Activated CD8-positive, alpha-beta T cell treated with anti-CD3 and anti-CD28 coated beads, Interleukin-2, amount 10 ng/mL, durations not matched to agents 7 days and 5 days (primary cell): ENCODE measurements around the gene DRGX. TPM values are rescaled to one million over a fixed set of nuclear protein-coding genes. Genes with fewer than 3 reads are reported as not detected.
A peak's percentile ranks its signal among the peaks of the same experiment; 100 is the strongest.

Experiments
- ATAC-seq: fragments of 150-1000 bp; cut with Tn5 transposase; one replicate; pipeline ENCODE4 v1.10.0; 2021; ENCODE audit warnings: moderate library complexity
- CTCF ChIA-PET: fragments of 350-600 bp; sonication (Branson Sonifier 250); formaldehyde crosslinking; loops from one replicate; lab custom pipeline; 2021; ENCODE audit warnings: antibody characterized with exemption; lab: Charles Lee
- POLR2A ChIA-PET: fragments of 350-600 bp; sonication (Branson Sonifier 250); formaldehyde crosslinking; loops from one replicate; lab custom pipeline; 2021; ENCODE audit warnings: antibody characterized with exemption; lab: Charles Lee
- DNase-seq: peaks from one replicate; pipeline ENCODE4 v3.0.0-alpha.2; 2020
- H3K27ac Mint-ChIP-seq: one replicate; pipeline ENCODE4 v1.8.0; 2021; ENCODE audit warnings: mild to moderate bottlenecking, mixed read lengths
- H3K27me3 Mint-ChIP-seq: one replicate; pipeline ENCODE4 v1.8.0; 2021; ENCODE audit warnings: low read depth, mixed read lengths
- H3K36me3 Mint-ChIP-seq: one replicate; pipeline ENCODE4 v1.8.0; 2021; ENCODE audit warnings: low read depth, mixed read lengths
- H3K4me1 Mint-ChIP-seq: one replicate; pipeline ENCODE4 v1.8.0; 2021; ENCODE audit warnings: low read depth, mixed read lengths
- H3K4me3 Mint-ChIP-seq: one replicate; pipeline ENCODE4 v1.8.0; 2021; ENCODE audit warnings: mild to moderate bottlenecking, mixed read lengths
- H3K9me3 Mint-ChIP-seq: one replicate; pipeline ENCODE4 v1.8.0; 2022; ENCODE audit warnings: mixed read lengths; ENCODE audit not compliant: insufficient read depth
- total RNA-seq, 2 experiments: library from RNA; stranded (reverse); gene quantifications; one replicate each; pipeline ENCODE4 v1.2.3, GENCODE V29; 2021

The DRGX gene
- total RNA-seq, 2 experiments from 2014 or later, result not detected

DNA sequence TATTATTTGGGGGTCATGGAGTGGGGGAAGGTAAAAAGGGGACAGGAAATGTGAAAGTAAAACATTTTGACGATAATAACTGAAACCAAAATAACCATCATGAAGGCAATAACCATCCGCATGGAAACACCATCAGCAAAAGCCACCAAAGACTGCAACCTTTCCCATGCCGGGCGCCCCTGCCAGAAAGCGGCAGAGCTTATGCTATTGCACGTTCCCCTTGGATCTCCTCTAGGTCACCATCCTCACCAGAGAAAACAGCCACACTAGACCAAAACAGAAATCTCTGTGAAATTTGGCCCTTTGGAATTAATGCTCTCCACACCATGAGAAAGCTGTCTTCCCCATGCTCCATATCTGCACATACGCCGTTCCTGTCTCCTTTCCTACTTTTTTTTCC is 31.1 kb downstream of the DRGX start:
- H3K4me1 Mint-ChIP-seq, result no peaks in the 10 kb centered on the region
- peaks cover 10% of the 10 kb centered on the region for H3K27me3 Mint-ChIP-seq
- ChIA-PET POLR2A (interaction anchor here (0.7 kb wide), 1 partner anchor 63 kb away, joined by 3 read pairs; no protein-coding TSS in a partner anchor), CTCF (no interaction called here)
- ATAC-seq, result no peak
- H3K9me3 Mint-ChIP-seq, result no peaks in the 10 kb centered on the region
- no peaks in the 10 kb centered on the region for H3K36me3 Mint-ChIP-seq
- no peak for DNase-seq
- no peak overlapping the region for H3K27ac Mint-ChIP-seq
- H3K4me3 Mint-ChIP-seq, result no peak overlapping the region

DNA sequence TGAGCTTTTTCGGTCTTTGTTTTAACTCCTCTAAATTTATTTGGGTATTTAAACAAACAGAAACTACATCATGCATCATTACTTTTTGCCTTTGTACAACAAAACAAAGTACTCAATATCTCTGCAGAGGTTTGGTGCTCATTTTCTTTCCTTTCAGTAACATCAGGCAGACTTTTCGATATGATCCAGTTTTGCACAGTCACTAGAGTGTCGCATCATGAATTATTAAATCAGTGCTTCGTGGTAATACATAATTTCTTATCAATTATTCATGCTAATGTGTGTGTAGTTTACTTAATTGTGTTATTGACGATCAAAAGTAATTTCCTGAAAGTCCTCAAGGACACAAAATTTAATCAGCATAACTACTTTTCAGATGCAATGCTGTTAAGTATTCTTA is 31.8 kb downstream of the DRGX start:
- H3K27ac Mint-ChIP-seq, result no peak overlapping the region
- no peak for ATAC-seq
- no peaks in the 10 kb centered on the region for H3K9me3 Mint-ChIP-seq
- H3K4me1 Mint-ChIP-seq, result no peaks in the 10 kb centered on the region
- peaks cover 10% of the 10 kb centered on the region for H3K27me3 Mint-ChIP-seq
- POLR2A ChIA-PET, result no interaction called here
- H3K4me3 Mint-ChIP-seq, result no peak overlapping the region
- CTCF ChIA-PET, result no interaction called here
- DNase-seq, result no peak
- H3K36me3 Mint-ChIP-seq, result no peaks in the 10 kb centered on the region

DNA sequence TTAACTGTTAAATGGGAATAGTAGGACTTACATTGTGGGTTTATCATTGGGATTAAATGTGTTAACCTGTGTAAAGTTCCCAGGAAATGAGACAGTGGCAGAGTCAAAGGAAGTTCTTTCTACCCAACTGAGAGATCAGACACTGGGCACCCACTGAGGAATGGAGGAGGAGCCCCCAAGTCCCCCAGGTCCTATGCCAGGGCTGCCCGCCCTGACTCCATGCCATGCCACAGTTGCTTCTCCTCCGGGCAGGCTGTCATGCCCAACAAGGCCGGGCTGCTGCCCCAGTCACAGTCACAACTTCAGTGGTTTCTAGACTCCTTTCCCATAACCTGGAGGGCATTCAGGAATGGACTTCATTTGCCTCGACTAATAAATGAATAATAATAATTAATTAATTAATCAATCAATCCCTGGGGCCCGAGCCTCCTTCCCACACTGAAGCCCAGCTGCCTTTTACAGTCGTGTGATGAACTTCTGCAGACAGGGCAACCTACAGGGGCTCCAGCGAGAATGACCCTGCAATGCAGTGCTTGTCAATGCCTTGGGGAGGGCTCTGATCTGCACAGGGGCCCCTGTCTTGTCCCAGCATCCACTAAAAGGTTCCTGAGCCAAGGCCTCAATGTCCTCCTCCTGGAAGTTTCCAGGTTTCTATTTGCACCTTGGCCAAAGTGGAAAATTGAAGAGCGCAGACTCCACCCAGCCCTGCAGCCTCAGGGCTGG is 32.4 kb downstream of the DRGX start:
- no peak for ATAC-seq
- CTCF ChIA-PET, result no interaction called here
- H3K36me3 Mint-ChIP-seq, result no peaks in the 10 kb centered on the region
- peaks cover 13% of the 10 kb centered on the region for H3K27me3 Mint-ChIP-seq
- no peak overlapping the region for H3K4me3 Mint-ChIP-seq
- H3K9me3 Mint-ChIP-seq, result no peaks in the 10 kb centered on the region
- DNase-seq, result peak; percentile 13
- POLR2A ChIA-PET, result no interaction called here
- no peak overlapping the region for H3K27ac Mint-ChIP-seq
- no peaks in the 10 kb centered on the region for H3K4me1 Mint-ChIP-seq

DNA sequence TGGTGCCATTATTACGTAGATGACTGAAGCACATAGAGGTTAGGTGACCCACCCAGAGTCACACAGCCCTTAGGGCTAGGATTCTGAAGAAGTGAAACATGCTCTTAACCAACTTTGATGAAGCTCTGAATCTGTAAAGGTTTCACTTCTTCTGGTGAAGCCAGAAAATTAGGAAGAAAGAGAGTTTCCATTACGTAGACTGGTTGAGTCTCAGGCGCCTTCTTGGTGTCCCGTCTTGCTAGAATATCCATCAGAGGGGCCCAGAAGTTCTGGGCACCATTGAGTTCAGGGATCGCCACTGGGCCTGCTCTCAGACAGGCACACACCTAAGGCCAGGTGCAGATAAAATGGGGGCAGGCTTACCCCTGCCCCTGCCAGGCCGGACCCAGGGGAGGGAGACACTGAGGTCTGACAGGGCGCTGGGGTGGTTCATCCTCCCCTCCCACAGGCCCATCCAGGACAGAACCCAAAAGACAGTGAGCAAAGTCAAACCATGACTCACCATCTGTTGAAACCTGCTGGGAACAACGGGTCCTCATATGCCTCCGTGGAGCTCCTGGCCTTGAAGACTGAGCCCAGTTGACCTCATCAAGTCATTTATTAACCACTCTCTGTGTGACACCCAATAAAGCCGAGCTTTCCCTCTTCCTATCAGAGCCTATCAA is 33.2 kb downstream of the DRGX start:
- ChIA-PET POLR2A (interaction anchor here (0.6 kb wide), 1 partner anchor 54 kb away, joined by 3 read pairs; no protein-coding TSS in a partner anchor), CTCF (no interaction called here)

DNA sequence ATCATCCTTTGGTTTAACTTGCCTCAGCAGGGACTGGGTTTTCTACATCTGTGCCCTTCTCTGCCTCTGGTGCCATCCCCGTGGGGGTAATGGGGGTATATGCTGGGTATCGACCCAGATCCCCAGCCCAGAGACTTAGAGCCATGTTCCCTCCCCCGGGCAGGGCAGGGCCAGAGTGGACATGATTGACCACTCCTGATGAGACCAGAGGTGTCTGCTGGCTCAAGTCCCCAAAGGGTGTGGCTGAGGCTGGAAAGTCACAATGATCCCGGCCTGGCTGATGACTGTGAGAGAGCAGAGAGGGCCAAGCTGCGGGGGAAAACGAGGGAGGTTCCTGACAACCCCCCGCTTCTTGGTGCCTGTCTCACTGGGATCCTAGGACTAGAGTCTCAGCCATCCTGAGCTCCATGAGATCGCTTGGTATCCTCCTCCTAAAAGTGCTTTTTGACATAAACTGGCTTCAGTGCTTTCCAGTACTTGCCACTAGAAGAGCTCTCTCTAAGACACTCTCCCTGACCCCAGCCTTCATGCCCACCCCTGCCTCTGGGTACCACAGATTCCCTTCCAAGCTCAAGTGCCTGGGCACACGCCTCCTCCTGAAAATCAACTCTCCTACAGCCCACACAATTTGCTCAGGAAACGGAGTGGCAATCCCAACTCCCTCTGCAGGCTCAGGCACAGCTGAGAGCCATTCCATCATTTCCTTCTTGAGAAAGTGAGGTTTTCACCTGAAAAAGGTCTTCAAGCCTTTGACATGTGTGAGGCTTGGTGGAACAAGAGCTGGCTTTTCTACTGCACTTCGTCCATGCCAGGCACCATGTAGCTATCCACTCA is 33.9 kb downstream of the DRGX start:
- no peak overlapping the region for H3K4me3 Mint-ChIP-seq
- peaks cover under 1% of the 10 kb centered on the region for H3K4me1 Mint-ChIP-seq
- peaks cover 6% of the 10 kb centered on the region for H3K27me3 Mint-ChIP-seq
- no peaks in the 10 kb centered on the region for H3K36me3 Mint-ChIP-seq
- ATAC-seq (no peak), DNase-seq (peak; percentile 12)
- no peak overlapping the region for H3K27ac Mint-ChIP-seq
- ChIA-PET POLR2A (interaction anchor here (0.5 to 0.6 kb wide), 2 partner anchors 55 to 107 kb away, joined by 3 read pairs; no protein-coding TSS in a partner anchor), CTCF (no interaction called here)
- no peaks in the 10 kb centered on the region for H3K9me3 Mint-ChIP-seq

More for the DNA sequence above, 33.2 kb downstream of the DRGX start:
- ATAC-seq (no peak), DNase-seq (peak; percentile 11)
- Mint-ChIP-seq H3K9me3 (no peaks in the 10 kb centered on the region), H3K27me3 (peaks cover 9% of the 10 kb centered on the region), H3K4me3 (no peak overlapping the region), H3K4me1 (no peaks in the 10 kb centered on the region), H3K27ac (no peak overlapping the region), H3K36me3 (no peaks in the 10 kb centered on the region)

DNA sequence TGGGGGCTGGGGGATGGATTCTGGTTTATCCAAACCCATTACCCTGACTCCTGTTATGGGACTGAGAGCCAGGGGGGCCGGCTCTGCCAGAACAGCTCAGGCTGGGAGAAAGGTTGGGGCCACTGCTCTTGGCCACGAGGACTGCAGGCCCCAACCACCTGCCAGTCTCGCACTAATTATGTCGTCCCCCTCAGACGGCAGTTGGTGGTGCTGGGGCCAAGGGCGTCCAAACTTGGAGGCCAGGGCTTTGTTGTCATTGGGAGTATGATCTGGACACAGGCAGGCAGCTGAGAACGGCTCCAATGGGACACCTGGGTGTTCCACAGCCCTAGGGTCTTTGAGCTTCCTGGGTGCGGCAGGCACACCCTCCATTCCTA is 34.7 kb downstream of the DRGX start:
- Mint-ChIP-seq H3K27me3 (peaks cover 8% of the 10 kb centered on the region), H3K4me1 (peaks cover 3% of the 10 kb centered on the region), H3K27ac (no peak overlapping the region), H3K36me3 (no peaks in the 10 kb centered on the region), H3K4me3 (no peak overlapping the region), H3K9me3 (no peaks in the 10 kb centered on the region)
- DNase-seq (peak; percentile 12), ATAC-seq (no peak)
- POLR2A ChIA-PET, result interaction anchor here (0.5 kb wide), 1 partner anchor 159 kb away, joined by 3 read pairs; no protein-coding TSS in a partner anchor
- CTCF ChIA-PET, result no interaction called here

DNA sequence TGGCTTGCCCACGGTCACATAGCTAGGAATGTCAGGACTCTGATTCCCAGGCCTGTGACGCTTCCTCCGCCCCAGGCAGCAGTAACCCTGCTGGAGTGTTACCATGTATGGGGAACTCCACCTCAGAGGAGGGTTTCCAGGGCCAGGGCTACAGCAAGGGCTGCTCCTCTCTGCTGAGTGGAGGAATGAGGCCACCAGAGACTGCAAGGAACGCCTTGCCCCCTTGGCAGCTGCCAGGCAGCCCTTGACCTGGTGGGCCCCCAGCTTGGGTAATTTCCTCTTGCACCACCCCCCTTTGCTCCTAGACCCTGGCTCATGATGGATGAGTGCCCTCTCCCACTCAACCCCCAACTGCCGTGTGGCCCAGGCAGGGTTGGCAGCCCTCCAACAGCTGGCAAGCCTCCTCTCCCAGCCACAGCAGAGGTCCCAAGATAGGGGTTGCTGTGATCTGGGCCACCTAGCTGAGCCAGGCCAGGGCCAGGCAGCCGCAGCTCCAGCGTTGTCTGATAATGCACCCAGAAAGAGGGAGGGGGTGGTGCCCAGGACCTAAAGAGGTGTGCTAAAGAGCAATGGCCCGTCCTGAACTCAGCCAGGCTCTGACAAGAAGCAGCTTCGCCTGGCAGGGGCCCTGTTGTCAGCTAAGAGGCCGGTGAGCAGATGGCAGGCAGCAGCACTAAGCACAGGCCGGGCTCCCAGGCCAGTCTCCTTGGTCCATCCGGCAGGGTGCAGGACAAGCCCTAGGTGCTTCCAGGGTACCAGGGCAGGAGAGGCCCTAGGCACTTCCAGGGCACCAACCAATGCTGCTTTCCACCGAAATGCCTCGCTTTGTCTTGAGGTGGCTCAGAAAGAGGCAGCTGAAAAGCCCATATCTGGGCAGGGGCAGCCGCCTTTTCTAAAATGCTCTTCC is 35.4 kb downstream of the DRGX start:
- no peak for ATAC-seq
- CTCF ChIA-PET, result no interaction called here
- DNase-seq, result peak; percentile 12
- H3K36me3 Mint-ChIP-seq, result no peaks in the 10 kb centered on the region
- no peak overlapping the region for H3K4me3 Mint-ChIP-seq
- no peaks in the 10 kb centered on the region for H3K9me3 Mint-ChIP-seq
- peaks cover 3% of the 10 kb centered on the region for H3K4me1 Mint-ChIP-seq
- H3K27ac Mint-ChIP-seq, result no peak overlapping the region
- peaks cover 13% of the 10 kb centered on the region for H3K27me3 Mint-ChIP-seq
- POLR2A ChIA-PET, result interaction anchor here (0.5 kb wide), 1 partner anchor 158 kb away, joined by 3 read pairs; no protein-coding TSS in a partner anchor

DNA sequence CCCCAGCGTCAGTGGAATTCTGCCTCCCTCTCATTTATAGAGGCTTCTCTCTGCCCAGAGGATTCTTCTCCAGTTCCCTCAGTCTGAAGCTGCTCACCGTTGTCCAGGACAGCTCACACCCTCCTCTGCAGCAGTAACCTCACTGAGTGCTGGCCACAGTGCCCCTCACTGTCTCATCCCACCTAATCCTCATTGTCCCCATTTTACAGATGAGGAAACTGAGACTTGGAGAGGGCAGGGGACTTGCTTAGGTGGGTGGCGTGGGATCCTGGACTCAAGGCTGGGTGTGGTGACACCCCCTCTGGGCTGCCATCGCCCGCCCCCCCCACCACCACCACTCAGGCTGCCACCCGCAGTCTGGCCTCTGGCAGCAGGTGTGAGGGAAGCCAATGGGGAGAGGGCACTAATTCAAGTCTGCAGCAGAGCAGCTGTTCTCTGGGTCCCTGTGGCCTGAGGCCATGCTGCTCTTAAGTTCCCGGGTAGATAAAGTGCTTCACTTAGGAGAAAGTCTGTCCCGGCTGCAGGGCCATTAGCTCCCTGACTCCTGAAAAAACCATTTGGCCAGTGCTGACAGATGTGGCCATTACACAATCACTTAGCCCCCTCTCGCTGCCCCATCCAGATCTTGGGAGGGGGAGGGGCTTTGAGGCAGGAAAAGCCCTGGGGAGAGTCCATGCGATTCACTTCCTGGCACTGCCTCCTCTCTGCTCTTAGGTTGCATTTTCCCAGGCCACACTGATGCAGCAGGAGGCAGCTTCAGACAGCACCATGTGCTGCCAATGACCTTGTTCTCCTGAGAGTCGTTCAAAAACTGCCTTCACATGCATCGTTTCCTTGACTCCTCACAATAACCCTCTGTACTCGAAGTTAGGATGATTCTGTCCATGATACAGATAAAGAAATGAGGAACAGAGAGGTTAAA is 36.3 kb downstream of the DRGX start:
- peak; percentile 14 for DNase-seq
- Mint-ChIP-seq H3K4me3 (no peak overlapping the region), H3K27ac (no peak overlapping the region), H3K9me3 (no peaks in the 10 kb centered on the region), H3K36me3 (no peaks in the 10 kb centered on the region), H3K27me3 (peaks cover 16% of the 10 kb centered on the region), H3K4me1 (peaks cover 3% of the 10 kb centered on the region)
- ATAC-seq, result no peak
- CTCF ChIA-PET, result no interaction called here
- POLR2A ChIA-PET, result no interaction called here

DNA sequence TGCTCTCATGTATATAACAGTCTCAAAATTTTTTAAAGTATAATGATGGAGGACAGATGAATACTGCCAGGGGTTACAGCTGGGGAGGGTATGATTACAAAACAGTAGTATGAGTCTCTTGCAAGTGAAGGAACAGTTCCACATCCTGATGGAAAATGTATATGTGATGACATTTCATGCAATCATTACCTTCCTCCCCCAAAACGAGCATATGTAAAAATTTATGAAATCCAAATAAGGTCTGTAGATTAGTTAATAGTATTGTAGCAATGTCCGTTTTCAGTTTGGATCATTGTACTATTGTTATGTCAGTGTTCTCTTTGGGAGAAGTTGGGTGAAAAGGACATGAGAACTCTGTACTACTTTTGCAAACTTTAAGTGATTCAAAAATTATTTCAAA is 38.0 kb downstream of the DRGX start:
- H3K4me3 Mint-ChIP-seq, result no peak overlapping the region
- POLR2A ChIA-PET, result no interaction called here
- no peaks in the 10 kb centered on the region for H3K9me3 Mint-ChIP-seq
- H3K36me3 Mint-ChIP-seq, result no peaks in the 10 kb centered on the region
- H3K27me3 Mint-ChIP-seq, result peaks cover 16% of the 10 kb centered on the region
- no peak overlapping the region for H3K27ac Mint-ChIP-seq
- peaks cover 3% of the 10 kb centered on the region for H3K4me1 Mint-ChIP-seq
- no peak for DNase-seq
- CTCF ChIA-PET, result no interaction called here
- no peak for ATAC-seq

DNA sequence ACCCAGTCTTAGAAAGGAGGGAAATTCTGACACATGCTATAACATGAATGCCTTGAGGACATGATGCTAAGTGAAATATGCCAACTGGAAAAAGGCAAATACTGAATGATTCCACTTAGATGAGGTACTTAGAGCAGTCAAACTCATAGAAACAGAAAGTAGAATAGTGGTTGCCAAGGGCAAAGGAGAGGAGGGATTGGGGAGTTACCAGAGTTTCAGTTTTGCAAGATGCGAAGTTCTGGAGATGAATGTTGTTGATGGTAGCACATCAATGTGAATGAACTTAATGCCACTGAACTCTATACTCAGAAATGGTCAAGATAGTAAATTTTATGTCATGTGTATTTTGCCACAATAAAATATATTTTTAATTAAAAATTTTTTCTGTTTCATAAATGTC is 38.9 kb downstream of the DRGX start:
- ATAC-seq (no peak), DNase-seq (peak; percentile 12)
- ChIA-PET POLR2A (no interaction called here), CTCF (no interaction called here)
- Mint-ChIP-seq H3K4me1 (peaks cover 3% of the 10 kb centered on the region), H3K36me3 (no peaks in the 10 kb centered on the region), H3K27ac (no peak overlapping the region), H3K9me3 (no peaks in the 10 kb centered on the region), H3K27me3 (peaks cover 13% of the 10 kb centered on the region), H3K4me3 (no peak overlapping the region)
